Measurements from ENCODE around the gene DEFB131A.
"Not testable (repeated sequence)": the region's sequence is repeated elsewhere in the genome, so short reads cannot be mapped to it uniquely, and the experiment has no call there.

The DEFB131A gene

GRCh38 chr4:9444114-9444513 is at the start of gene DEFB131A:
TSS of gene DEFB131A (plus strand) at chr4:9444414. CDS start at chr4:9444534, 120 bp downstream.
- DNase-seq, result not testable (repeated sequence)

GRCh38 chr4:9405774-9406173 is 38.4 kb upstream of the DEFB131A start:
- DNase-seq, result not testable (repeated sequence)

GRCh38 chr4:9406491-9406890 is 37.7 kb upstream of the DEFB131A start:
- DNase-seq, result not testable (repeated sequence)

GRCh38 chr4:9409793-9410192 is 34.4 kb upstream of the DEFB131A start:
- no peak for DNase-seq

- DNase-seq, result not testable (repeated sequence)
Observed at GRCh38 chr4:9421884-9422455, 22.2 kb upstream of the DEFB131A start.

GRCh38 chr4:9425916-9426315 is 18.3 kb upstream of the DEFB131A start:
- DNase-seq, result not testable (repeated sequence)

- not testable (repeated sequence) for DNase-seq
Observed at GRCh38 chr4:9430061-9430460, 14.2 kb upstream of the DEFB131A start.

GRCh38 chr4:9433320-9433719 is 10.9 kb upstream of the DEFB131A start:
- not testable (repeated sequence) for DNase-seq

GRCh38 chr4:9436728-9437127 is 7.5 kb upstream of the DEFB131A start:
- DNase-seq, result not testable (repeated sequence)

GRCh38 chr4:9442355-9442754 is 1.9 kb upstream of the DEFB131A start:
- not testable (repeated sequence) for DNase-seq

GRCh38 chr4:9444681-9445080 is 467 bp downstream of the DEFB131A start:
- not testable (repeated sequence) for DNase-seq

GRCh38 chr4:9452251-9452650 is 8.0 kb downstream of the DEFB131A start:
- DNase-seq, result not testable (repeated sequence)

GRCh38 chr4:9454284-9454683 is 10.1 kb downstream of the DEFB131A start:
- DNase-seq, result not testable (repeated sequence)

- DNase-seq, result not testable (repeated sequence)
Observed at GRCh38 chr4:9455046-9455445, 10.8 kb downstream of the DEFB131A start.

GRCh38 chr4:9479466-9479865 is 35.3 kb downstream of the DEFB131A start:
- not testable (repeated sequence) for DNase-seq

- DNase-seq, result not testable (repeated sequence)
Observed at GRCh38 chr4:9480066-9480465, 35.9 kb downstream of the DEFB131A start.

GRCh38 chr4:9482871-9483270 is 38.7 kb downstream of the DEFB131A start:
- not testable (repeated sequence) for DNase-seq

- not testable (repeated sequence) for DNase-seq
Observed at GRCh38 chr4:9483682-9484081, 39.5 kb downstream of the DEFB131A start.

- not testable (repeated sequence) for DNase-seq
Observed at GRCh38 chr4:9486880-9487279, 42.7 kb downstream of the DEFB131A start.

GRCh38 chr4:9488796-9489195 is 44.6 kb downstream of the DEFB131A start:
- not testable (repeated sequence) for DNase-seq

GRCh38 chr4:9490496-9490895 is 46.3 kb downstream of the DEFB131A start:
- not testable (repeated sequence) for DNase-seq

- not testable (repeated sequence) for DNase-seq
Observed at GRCh38 chr4:9490986-9491385, 46.8 kb downstream of the DEFB131A start.

- DNase-seq, result not testable (repeated sequence)
Observed at GRCh38 chr4:9493589-9493988, 49.4 kb downstream of the DEFB131A start.
